Activated T-helper 1 cell treated with anti-CD3 and anti-CD28 coated beads, Interleukin-12 subunit alpha, Interleukin-12 subunit beta, Interleukin-2, Interleukin-4 antibody, amounts not matched to agents 30 ng/mL and 10 ng/mL and 1 ng/mL, durations not matched to agents 14 hours and 24 hours and 36 hours (primary cell): ENCODE results near the gene THRB. TPM values are rescaled to one million over a fixed set of nuclear protein-coding genes. Genes with fewer than 3 reads are reported as not detected.

Experiments used
- DNase-seq: peaks from one replicate; pipeline ENCODE4 v3.0.0; 2021; ENCODE audit warnings: low spot score
- H3K27ac Mint-ChIP-seq: one replicate; pipeline ENCODE4 v1.8.0; 2021; ENCODE audit warnings: mild to moderate bottlenecking, mixed read lengths
- H3K27me3 Mint-ChIP-seq: one replicate; pipeline ENCODE4 v1.8.0; 2022; ENCODE audit warnings: mild to moderate bottlenecking, moderate library complexity, mixed read lengths; ENCODE audit not compliant: insufficient read depth
- H3K36me3 Mint-ChIP-seq: one replicate; pipeline ENCODE4 v1.8.0; 2021; ENCODE audit warnings: low read depth, mixed read lengths
- H3K4me1 Mint-ChIP-seq: one replicate; pipeline ENCODE4 v1.8.0; 2021; ENCODE audit warnings: low read depth, mixed read lengths
- H3K4me3 Mint-ChIP-seq: one replicate; pipeline ENCODE4 v1.8.0; 2021; ENCODE audit warnings: mild to moderate bottlenecking, moderate library complexity, mixed read lengths
- H3K9me3 Mint-ChIP-seq: one replicate; pipeline ENCODE4 v1.8.0; 2021; ENCODE audit warnings: mixed read lengths
- intact Hi-C: fragments of 100-400 bp; cut with micrococcal nuclease; formaldehyde crosslinking; loops from one replicate; pipeline ENCODE4 v1.15.1; 2024
- total RNA-seq: library from RNA; stranded (reverse); gene quantifications from 2 replicates; pipeline ENCODE4 v1.2.3, GENCODE V29; 2022

THRB gene
- total RNA-seq, 1 donor from 2014 or later, result not detected

DNA sequence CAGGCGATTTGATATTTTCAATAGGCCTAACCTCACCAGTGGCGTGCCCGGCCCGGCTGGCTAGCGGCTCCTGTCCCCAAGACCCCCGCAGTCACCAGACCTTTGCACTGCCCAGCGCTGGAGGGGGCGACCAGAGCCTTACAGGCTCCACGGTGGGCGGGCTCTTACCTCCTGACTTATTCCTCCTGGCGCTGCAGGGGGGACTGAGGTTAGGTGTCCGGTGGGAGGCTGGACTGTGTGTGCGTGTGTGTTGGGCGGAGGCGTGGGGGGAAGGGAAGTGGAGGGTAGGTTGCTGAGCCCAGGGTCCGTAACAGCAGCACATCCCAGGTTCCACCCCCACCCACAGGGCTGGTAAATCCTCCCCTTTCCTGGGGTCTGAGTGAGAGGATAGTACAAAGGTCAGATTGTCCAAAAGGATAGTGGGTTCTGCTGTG is 27.5 kb upstream of the THRB start:
- intact Hi-C loops, result no loop called here
- H3K4me3 Mint-ChIP-seq, result no peak overlapping the region
- H3K9me3 Mint-ChIP-seq, result no peaks in the 10 kb centered on the region
- no peaks in the 10 kb centered on the region for H3K4me1 Mint-ChIP-seq
- no peak for DNase-seq
- H3K36me3 Mint-ChIP-seq, result peaks cover 1% of the 10 kb centered on the region
- H3K27me3 Mint-ChIP-seq, result peaks cover 36% of the 10 kb centered on the region
- H3K27ac Mint-ChIP-seq, result no peak overlapping the region

DNA sequence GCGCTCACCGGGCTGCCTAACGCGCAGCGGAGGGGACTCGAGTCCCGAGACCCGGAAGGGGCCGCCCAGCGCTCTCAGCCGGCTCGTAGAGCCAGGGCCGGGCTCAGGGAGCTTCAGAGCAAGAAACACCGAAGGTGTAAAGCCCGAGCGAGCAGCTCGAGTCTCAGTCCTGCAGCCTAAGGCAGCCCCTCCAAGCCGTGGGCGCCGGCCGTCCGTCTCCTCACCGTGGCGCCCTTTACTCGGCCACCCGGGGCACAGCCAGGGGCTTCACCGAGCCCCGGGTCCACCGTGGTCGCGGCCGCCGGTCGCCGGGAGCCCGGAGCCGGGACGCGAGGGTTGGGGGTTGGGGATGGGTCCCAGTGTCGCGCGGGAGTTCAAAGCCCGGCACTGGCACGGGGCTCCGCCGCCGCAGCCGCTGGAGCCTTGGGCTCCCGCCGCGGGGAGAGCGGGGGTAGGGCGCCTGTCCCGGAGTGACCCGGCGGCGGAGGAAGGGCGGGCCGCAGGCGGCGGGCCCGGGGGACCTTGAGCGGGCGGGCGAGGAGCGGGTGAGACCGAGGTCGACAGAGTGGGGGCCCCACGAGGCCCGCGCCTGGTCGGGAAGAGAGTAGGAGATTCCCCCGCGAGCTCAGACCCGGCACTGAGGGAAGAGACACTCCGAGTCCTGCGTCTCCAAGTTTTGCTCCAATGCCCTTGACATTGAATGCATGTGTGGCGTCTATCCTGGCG is 26.9 kb upstream of the THRB start:
- H3K36me3 Mint-ChIP-seq, result peaks cover 1% of the 10 kb centered on the region
- no peak overlapping the region for H3K27ac Mint-ChIP-seq
- H3K9me3 Mint-ChIP-seq, result no peaks in the 10 kb centered on the region
- intact Hi-C loops, result no loop called here
- DNase-seq, result no peak
- H3K4me1 Mint-ChIP-seq, result no peaks in the 10 kb centered on the region
- peaks cover 36% of the 10 kb centered on the region for H3K27me3 Mint-ChIP-seq
- no peak overlapping the region for H3K4me3 Mint-ChIP-seq

DNA sequence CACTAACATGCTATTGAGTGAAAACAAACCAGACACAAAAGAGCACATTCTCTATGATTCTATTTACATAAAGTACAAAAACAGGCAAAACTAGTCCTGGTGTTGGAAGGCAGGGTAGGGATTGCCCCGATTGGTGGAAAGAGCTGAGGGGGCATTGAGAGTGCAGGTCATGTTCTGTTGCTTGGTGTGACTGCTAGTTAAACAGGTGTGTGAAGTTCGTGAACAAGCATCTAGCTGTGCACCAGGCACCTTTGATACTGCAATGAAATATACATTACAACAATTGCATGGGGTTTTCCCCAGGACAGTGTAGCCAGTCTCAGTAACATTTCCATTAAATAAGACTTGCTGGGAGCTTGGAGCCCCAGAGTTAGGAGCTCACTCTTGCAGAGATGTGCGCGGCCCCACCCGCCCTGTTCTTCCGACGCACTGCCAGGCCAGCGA is 26.3 kb upstream of the THRB start:
- H3K27me3 Mint-ChIP-seq, result peaks cover 36% of the 10 kb centered on the region
- no peaks in the 10 kb centered on the region for H3K9me3 Mint-ChIP-seq
- H3K4me1 Mint-ChIP-seq, result no peaks in the 10 kb centered on the region
- no peak for DNase-seq
- intact Hi-C loops, result no loop called here
- H3K27ac Mint-ChIP-seq, result no peak overlapping the region
- H3K4me3 Mint-ChIP-seq, result no peak overlapping the region
- peaks cover 1% of the 10 kb centered on the region for H3K36me3 Mint-ChIP-seq

DNA sequence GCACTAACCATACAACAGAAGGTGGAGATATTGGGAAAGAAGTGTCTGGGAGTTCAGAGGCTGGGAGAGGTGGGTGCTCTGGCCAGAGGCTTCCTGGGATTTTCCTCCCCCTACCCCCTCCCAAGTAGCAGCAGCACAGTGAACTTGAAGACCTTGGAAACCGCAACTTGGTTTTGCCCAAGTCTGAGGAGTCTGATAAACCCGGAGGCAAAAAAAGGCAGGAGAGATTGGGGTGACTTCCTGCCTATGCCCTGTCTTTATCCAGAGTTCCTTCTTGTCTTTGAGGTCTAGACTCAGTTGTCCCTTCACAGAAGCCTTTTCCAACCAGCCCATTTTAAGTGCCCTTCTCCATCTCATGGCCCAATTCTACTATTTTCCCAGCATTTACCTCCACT is 25.4 kb upstream of the THRB start:
- no peaks in the 10 kb centered on the region for H3K9me3 Mint-ChIP-seq
- H3K4me3 Mint-ChIP-seq, result no peak overlapping the region
- peaks cover 36% of the 10 kb centered on the region for H3K27me3 Mint-ChIP-seq
- intact Hi-C loops, result no loop called here
- no peak overlapping the region for H3K27ac Mint-ChIP-seq
- no peak for DNase-seq
- peaks cover 1% of the 10 kb centered on the region for H3K36me3 Mint-ChIP-seq
- no peaks in the 10 kb centered on the region for H3K4me1 Mint-ChIP-seq

DNA sequence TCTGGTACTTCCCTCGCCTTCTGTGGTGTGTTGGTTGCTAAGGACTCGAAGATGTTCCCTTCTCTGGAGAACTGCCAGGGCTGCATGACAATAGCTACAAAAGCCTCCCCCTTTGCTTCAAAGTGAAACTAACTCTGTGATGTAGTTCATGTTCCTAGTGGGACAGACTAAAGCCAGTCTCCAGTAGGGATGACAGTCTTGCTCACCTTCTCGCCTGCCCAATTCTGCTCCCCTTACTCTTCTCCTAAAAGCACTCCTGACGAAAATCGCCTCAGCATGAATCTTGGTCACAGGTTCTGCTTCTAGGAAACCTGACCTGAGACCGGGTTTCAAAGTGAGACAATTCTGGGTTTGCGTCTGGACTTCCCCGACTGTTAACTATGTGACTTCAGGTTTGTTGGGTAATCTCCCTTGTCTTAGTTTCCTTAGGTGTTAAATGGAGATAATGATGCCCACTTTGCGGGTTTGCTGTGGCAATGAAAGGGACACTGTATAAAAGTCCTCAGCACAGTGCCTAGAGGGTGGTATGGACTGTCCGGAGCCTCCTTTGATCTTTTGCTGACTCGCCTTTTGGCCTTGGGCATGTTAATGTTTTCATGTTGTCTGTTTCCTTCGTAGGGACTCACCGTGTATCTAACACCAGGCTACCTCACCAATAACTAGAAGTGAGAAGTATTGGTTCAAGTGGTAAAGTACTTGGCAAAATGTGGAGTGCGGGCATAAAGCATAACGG is 24.9 kb upstream of the THRB start:
- H3K4me1 Mint-ChIP-seq, result no peaks in the 10 kb centered on the region
- H3K4me3 Mint-ChIP-seq, result no peak overlapping the region
- peaks cover 36% of the 10 kb centered on the region for H3K27me3 Mint-ChIP-seq
- intact Hi-C loops, result no loop called here
- no peak overlapping the region for H3K27ac Mint-ChIP-seq
- H3K36me3 Mint-ChIP-seq, result peaks cover 1% of the 10 kb centered on the region
- DNase-seq, result no peak
- H3K9me3 Mint-ChIP-seq, result no peaks in the 10 kb centered on the region

DNA sequence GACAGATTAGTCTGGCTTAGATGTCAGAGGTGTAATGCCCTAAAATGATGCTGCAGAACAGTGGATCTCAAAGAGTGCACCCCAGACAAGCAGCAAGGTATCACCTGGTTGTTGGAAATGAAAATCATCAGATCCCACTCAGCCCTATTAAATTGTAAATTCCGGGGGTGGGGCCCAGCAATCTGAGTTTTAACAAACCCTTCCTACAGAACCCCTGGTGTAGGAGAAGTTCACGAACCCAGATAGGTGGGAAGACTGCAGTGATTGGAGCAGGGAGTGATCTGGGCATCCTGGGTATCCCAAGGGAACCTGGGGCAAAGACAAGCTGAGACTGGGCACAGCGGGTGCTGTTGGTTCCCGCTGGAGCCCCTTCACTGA is 24.3 kb upstream of the THRB start:
- no peaks in the 10 kb centered on the region for H3K4me1 Mint-ChIP-seq
- H3K27ac Mint-ChIP-seq, result no peak overlapping the region
- H3K4me3 Mint-ChIP-seq, result no peak overlapping the region
- no peaks in the 10 kb centered on the region for H3K9me3 Mint-ChIP-seq
- peaks cover 36% of the 10 kb centered on the region for H3K27me3 Mint-ChIP-seq
- intact Hi-C loops, result no loop called here
- DNase-seq, result no peak
- H3K36me3 Mint-ChIP-seq, result peaks cover 1% of the 10 kb centered on the region

DNA sequence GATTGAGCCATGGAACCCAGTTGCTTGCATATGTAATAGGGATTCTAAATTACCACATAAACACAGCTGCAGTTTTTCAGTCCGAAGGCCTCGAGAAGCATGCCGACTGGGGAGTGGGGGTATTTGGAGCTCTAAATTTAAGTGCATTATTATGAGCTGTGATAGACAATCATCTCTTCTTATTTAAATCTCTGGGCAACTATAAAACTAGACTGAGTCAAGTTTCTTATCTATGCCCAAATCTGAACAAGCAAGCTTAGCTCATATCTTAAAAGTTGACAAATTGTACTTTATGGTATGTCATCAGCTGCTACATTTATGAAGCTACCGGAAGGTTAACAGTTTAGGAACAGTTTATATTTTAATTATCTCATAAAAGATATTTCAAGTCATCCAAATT is 19.5 kb upstream of the THRB start:
- H3K27ac Mint-ChIP-seq, result no peak overlapping the region
- DNase-seq, result no peak
- H3K36me3 Mint-ChIP-seq, result no peaks in the 10 kb centered on the region
- peaks cover 2% of the 10 kb centered on the region for H3K27me3 Mint-ChIP-seq
- no peak overlapping the region for H3K4me3 Mint-ChIP-seq
- intact Hi-C loops, result no loop called here
- H3K9me3 Mint-ChIP-seq, result no peaks in the 10 kb centered on the region
- no peaks in the 10 kb centered on the region for H3K4me1 Mint-ChIP-seq

DNA sequence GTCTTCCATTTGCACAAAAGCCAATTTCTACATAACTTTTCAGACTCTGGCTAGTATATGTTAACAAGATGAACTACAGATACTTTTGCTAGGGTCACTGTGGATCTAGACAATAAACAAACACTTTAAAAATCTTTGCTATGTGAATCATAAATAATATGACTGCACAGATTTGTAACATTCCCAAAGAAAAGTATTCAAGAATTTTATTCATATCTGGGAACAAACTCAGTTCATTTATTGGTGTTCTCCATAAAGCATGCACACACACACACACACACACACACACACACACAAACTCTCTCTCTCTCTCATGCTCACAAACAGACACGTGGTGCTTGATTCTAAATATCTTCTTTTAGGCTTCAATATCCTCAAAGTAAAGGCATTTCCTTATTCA is 18.8 kb upstream of the THRB start:
- Mint-ChIP-seq H3K4me3 (no peak overlapping the region), H3K9me3 (no peaks in the 10 kb centered on the region), H3K27ac (no peak overlapping the region), H3K27me3 (peaks cover 1% of the 10 kb centered on the region), H3K4me1 (no peaks in the 10 kb centered on the region), H3K36me3 (no peaks in the 10 kb centered on the region)
- intact Hi-C loops, result no loop called here
- no peak for DNase-seq

DNA sequence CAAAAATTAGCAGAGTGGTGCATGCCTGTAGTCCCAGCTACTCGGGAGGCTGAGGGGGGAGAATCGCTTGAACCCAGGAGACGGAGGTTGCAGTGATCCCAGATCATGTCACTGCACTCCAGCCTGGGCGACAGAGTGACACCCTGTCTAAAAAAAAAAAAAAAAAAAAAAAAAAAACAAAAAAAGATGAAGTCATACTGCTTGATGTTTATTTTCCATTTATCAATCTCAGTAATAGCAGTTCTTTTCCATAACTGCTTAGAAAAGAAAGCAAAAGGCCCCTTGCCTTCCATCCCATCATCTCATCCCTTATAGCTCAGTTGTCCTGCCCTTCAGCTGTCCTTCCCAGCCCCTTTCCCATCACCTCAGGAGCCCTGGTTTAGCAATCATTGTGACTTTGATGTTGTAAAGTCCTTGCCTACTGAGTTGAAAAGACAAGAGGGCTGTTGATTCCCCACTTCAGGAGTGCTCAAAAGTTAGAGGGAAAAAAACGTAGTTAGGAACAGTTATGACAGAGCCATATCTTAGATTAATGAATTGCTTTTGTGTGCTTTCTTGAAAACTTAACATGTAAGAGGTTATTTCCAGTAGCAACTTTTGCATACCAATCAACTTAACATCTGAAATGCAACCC is 18.0 kb upstream of the THRB start:
- H3K4me1 Mint-ChIP-seq, result no peaks in the 10 kb centered on the region
- no peak overlapping the region for H3K27ac Mint-ChIP-seq
- intact Hi-C loops, result no loop called here
- H3K4me3 Mint-ChIP-seq, result no peak overlapping the region
- H3K27me3 Mint-ChIP-seq, result no peaks in the 10 kb centered on the region
- no peak for DNase-seq
- no peaks in the 10 kb centered on the region for H3K9me3 Mint-ChIP-seq
- no peaks in the 10 kb centered on the region for H3K36me3 Mint-ChIP-seq

DNA sequence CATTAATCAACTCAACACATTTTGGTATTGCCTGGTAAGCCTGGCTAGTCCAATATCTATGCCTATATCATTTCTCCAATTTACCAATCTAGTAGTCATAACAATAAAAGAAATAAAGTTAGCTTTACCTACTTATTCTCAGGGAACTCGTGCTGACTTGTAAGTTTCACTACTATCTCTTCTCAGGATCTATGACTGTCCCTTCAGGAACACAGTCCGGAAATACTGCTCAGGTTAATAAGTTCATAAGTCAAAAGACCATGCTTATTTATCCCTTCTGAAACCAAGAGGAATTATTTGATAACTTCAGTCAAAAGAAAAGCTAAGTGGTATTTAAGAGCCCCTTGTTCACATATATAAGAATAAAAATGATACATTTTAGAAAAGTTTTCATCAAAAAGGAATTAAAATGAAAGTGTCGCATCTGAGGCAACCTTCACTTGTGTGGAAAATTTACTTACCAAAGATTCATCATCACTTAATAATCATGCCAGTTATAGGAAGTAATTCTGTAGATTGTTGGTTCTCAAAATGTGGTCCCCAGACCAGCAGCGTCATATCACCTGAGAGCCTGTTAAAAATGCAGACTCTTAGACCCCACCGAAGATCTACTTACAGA is 15.5 kb upstream of the THRB start:
- Mint-ChIP-seq H3K4me1 (no peaks in the 10 kb centered on the region), H3K9me3 (no peaks in the 10 kb centered on the region), H3K4me3 (no peak overlapping the region), H3K27me3 (no peaks in the 10 kb centered on the region), H3K36me3 (no peaks in the 10 kb centered on the region), H3K27ac (no peak overlapping the region)
- DNase-seq, result no peak
- intact Hi-C loops, result no loop called here

DNA sequence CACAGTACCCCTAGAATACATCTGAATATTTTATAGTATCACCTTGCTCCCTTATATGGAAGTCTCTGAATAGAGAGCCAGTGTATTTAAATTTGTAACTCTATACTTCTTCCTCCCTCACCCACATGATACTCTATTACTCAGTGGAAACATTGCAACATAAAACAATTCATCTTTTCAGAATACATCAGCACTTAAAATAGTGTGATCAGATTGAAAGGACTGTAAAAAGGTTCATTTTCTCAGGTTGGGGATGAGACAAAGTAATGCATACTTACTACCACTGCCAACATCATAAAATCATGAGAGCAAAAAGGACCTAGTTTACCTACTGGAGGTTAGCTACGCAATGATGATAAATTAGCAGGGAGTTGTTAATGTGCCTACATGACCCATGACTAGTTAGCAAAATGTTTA is 13.8 kb upstream of the THRB start:
- Mint-ChIP-seq H3K36me3 (no peaks in the 10 kb centered on the region), H3K4me1 (no peaks in the 10 kb centered on the region), H3K4me3 (no peak overlapping the region), H3K27ac (no peak overlapping the region), H3K9me3 (no peaks in the 10 kb centered on the region), H3K27me3 (no peaks in the 10 kb centered on the region)
- no peak for DNase-seq
- intact Hi-C loops, result loop anchor here (10.0 kb wide), 1 partner anchor 176 kb away; no protein-coding TSS in a partner anchor

DNA sequence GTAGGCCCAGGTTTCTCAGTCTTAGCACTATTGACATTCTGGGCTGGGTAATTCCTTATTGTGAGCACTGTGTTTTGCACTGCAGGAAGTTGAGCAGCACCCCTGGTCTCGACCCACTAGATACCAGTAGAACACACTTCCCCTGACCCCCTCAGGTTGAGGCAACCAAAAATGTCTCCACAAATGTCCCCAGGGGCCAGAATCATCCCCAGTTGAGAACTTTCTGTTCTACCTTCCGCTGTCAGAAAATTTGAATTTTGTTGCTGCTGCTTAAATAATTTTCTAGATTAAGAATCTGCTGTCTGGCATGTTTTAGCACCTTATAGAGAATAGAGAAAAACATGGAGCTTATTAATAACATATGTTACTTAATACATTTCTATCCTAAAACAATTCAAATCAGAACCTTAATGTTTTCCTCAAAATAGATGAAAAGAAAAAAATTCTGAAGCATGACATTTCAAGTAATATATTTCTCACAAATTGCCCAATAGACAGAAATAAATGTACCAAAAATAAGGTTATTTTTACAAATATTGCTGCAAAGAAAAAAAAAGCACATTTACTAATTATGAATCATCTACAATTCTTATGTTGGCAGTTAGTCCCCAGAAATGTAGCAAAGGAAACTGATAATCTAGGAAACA is 13.2 kb upstream of the THRB start:
- intact Hi-C loops, result loop anchor here (10.0 kb wide), 1 partner anchor 177 kb away; no protein-coding TSS in a partner anchor
- no peak overlapping the region for H3K27ac Mint-ChIP-seq
- no peak overlapping the region for H3K4me3 Mint-ChIP-seq
- H3K4me1 Mint-ChIP-seq, result no peaks in the 10 kb centered on the region
- H3K36me3 Mint-ChIP-seq, result no peaks in the 10 kb centered on the region
- H3K9me3 Mint-ChIP-seq, result no peaks in the 10 kb centered on the region
- DNase-seq, result no peak
- H3K27me3 Mint-ChIP-seq, result no peaks in the 10 kb centered on the region
